NCI-H2107 (cell line): ENCODE results near the gene ASB6.
"Not testable (repeated sequence)": the region's sequence is repeated elsewhere in the genome, so short reads cannot be mapped to it uniquely, and the experiment has no call there.

ENCODE experiments used
- DNase-seq: peaks from one replicate; lab custom pipeline; 2025; lab: John Stamatoyannopoulos, UW

ASB6 gene

GRCh38 chr9:129667378-129667777 is 25.4 kb upstream of the ASB6 start:
- no peak for DNase-seq

GRCh38 chr9:129666575-129666974 is 24.6 kb upstream of the ASB6 start:
- no peak for DNase-seq

GRCh38 chr9:129665814-129666520 is 24.0 kb upstream of the ASB6 start:
- DNase-seq: no peak

- DNase-seq: no peak
Observed at GRCh38 chr9:129665389-129665775, 23.4 kb upstream of the ASB6 start, which contains the start of gene PRRX2. Gene PRRX2, plus strand, starts transcription at chr9:129665647. Its CDS starts 221 bp downstream, at chr9:129665868.

GRCh38 chr9:129664746-129665388 is 22.9 kb upstream of the ASB6 start:
- DNase-seq: no peak

- not testable (repeated sequence) for DNase-seq
Observed at GRCh38 chr9:129662239-129662638, 20.3 kb upstream of the ASB6 start.

GRCh38 chr9:129661029-129661428 is 19.1 kb upstream of the ASB6 start:
- no peak for DNase-seq

GRCh38 chr9:129656795-129657390 is 14.9 kb upstream of the ASB6 start:
- DNase-seq: no peak

- no peak for DNase-seq
Observed at GRCh38 chr9:129655696-129656095, 13.7 kb upstream of the ASB6 start.

- DNase-seq: no peak
Observed at GRCh38 chr9:129655154-129655553, 13.2 kb upstream of the ASB6 start.

GRCh38 chr9:129654554-129655040 is 12.6 kb upstream of the ASB6 start:
- DNase-seq: no peak

GRCh38 chr9:129653823-129654553 is 12.0 kb upstream of the ASB6 start:
- DNase-seq: no peak

- no peak for DNase-seq
Observed at GRCh38 chr9:129650680-129651235, 8.8 kb upstream of the ASB6 start.

GRCh38 chr9:129649726-129650679 is 8.1 kb upstream of the ASB6 start:
- no peak for DNase-seq

- no peak for DNase-seq
Observed at GRCh38 chr9:129648764-129649115, 6.8 kb upstream of the ASB6 start.

- no peak for DNase-seq
Observed at GRCh38 chr9:129648092-129648763, 6.3 kb upstream of the ASB6 start.

- no peak for DNase-seq
Observed at GRCh38 chr9:129647635-129648034, 5.7 kb upstream of the ASB6 start.

GRCh38 chr9:129646654-129647053 is 4.7 kb upstream of the ASB6 start:
- DNase-seq: no peak

- no peak for DNase-seq
Observed at GRCh38 chr9:129646252-129646651, 4.3 kb upstream of the ASB6 start.

- DNase-seq: no peak
Observed at GRCh38 chr9:129644902-129645301, 3.0 kb upstream of the ASB6 start.

- no peak for DNase-seq
Observed at GRCh38 chr9:129644365-129644764, 2.4 kb upstream of the ASB6 start.
